ENCODE results near the gene EMP1.
A peak's percentile ranks its signal among the peaks of the same experiment; 100 is the strongest.

EMP1 gene

DNA sequence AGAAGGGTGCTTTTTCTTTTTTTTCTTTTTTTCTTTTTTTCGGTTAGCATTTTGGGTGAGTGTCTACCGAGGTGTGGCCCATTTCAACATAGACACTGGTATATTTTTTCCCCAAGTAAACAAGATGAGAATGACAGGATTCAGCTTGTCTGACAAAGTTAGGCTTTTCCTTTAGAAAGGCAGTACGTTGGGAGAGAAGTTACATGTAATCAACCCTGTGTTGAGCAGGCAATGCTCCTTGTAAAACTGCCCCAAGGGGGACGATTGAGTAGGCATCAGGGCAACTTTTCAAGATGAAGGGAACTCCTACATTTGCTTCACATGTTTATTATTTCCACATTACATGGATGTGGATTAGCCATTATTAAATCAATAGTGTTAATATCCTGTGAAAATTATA, 1.7 kb downstream of the EMP1 start:
- DNase-seq, result no peak

DNA sequence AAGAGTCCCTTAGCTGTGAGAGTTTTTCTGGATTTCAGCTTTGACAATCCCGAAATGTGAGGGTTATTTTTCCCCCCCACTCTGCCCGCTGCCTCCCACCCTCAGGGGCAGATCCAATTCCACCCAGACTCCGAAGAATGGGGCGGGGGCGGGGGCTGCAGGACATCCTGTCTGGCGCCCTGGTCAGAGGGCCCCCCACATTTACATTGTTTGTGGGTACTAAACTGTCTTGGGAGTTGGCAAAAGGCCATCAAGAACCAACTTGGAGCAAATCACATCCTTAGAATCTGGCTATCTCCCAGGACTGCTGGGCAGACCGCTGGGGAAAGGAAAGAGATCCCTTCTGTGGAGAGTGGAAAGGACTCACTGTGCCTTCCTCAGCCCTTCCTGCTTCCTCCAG, 2.4 kb downstream of the EMP1 start:
- DNase-seq, result no peak

DNA sequence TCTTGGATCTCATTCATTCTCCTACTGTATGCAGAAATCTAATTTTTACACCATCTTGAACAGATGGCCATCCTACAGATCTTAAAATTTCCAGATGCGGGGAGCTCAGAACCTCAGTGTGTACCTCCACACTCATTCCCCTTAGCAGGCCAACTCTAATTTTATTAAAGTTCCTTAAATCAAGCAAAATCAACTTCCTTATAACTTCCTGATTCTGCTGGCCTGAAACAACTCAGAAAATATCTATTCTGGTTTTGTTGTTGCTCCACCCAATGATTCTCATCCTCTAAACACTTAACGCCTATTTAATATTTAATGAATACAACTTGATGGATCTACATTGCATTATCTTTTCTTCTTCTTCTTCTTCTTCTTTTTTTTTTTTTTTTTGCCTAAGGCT, 3.1 kb downstream of the EMP1 start:
- DNase-seq, result no peak

DNA sequence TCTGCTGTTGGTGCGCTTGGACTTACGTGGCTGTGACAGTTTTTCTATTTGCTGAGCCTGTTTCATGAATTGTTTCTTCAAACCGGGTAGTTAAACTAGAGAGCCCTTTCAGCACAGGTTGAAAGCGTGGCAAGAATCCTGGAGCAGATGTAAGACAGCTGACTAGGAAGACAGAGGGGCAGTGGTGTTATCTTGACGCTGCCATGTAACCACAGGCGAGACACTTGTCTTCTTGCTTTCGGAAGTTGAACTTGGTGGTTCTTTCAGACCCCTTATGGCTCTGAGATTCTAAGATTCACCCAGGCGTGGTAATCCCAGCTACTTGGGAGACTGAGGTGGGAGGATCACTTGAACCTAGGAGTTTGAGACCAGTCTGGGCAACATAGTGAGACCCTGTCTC, 4.3 kb downstream of the EMP1 start:
- DNase-seq, result no peak

DNA sequence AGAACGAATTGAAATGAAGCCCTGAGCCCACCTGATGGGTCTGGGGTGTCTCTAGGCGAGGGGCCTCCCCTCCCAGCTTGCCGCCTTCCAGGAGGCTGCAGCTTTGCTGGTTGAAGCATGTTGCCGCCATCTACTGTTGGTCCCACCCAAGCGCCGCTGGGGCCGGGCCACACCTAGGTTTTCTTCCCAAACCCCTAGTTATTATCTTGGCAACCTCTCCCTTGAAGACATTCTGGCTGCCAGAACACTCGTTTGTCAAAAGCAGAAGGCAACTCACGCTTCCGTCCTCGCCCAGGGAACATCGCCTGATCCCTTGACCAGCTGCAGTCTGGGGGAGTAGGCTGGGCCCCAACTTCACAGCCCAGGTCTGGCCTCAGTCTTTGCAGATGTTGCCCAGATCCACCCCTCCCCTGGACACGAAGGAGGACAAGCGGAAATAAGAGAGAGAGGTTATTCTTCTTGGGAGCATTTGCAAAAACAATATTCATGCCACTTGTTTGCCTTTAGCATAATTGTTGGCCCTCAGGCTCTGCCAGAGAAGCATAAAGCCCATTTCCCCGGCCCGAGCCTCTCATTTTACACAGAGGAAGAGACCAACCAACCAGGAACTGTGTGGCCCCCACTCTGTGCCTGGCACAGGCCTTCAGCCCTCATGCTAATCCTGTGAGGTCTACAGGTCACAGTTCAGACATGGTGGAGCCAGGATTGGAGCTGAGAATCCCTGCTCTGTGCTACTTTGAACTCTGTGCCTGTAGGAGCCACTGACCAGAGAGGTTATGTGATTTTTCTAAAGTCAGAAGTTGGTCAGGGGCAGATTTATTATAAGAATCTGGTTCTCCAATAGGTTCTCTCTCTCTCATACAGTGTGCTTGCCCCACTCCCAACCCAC, 6.8 kb downstream of the EMP1 start:
- no peak for DNase-seq

DNA sequence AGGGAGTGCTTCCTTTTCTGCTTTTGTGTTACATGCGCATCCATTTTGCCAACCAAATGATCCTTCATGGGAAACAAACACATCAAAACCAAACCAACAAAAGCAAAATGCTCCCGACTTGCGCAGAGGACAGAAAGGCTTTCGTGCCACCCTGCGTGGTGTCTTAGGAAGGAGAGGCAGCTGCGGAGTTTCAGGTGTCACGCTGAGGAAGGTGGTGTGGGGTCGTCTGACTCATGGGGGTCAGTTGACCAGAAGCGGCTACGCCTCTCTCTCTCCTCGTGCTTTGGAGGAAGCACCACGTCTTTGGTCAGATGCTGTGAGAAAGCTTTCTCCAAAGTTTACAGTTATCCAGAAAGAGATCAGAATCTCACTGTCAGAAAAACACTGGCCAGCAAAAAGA, 7.9 kb downstream of the EMP1 start:
- DNase-seq, result no peak

DNA sequence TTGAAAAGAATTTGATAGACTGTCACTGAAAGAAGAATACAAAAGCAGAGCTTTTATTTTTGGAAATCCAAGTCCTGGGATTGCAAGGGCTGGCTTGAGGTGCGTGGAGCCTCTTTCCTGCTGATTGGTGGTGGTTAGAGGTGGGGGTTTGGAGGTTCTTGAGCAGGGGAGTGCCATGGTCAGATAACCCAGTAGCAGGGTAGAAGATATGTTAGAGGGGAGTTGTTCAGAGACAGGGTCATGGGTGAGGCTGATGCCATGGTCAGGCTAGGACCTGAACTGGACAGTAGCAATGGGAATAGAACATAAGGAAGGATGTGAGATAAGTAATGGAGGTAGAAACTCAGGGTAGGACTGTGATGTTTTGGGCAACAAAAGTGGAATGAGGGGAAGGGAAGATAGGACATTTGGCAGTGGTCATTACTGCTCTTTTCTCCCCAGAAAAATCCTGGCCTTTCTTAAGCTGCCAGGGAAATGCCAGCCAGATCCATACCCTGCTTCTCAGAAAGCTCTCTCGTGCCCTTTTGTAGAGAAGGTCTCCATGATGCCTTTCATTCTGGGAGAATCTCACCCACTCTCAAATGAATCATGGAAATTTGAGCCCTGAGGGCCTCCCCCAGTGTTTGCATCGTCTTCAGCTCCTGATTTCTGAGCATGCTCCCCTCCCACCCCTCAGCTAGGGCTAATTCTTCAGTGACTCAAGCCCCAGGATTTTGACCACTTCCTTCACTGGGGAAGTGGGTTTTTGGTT, 9.5 kb downstream of the EMP1 start:
- DNase-seq, result no peak

DNA sequence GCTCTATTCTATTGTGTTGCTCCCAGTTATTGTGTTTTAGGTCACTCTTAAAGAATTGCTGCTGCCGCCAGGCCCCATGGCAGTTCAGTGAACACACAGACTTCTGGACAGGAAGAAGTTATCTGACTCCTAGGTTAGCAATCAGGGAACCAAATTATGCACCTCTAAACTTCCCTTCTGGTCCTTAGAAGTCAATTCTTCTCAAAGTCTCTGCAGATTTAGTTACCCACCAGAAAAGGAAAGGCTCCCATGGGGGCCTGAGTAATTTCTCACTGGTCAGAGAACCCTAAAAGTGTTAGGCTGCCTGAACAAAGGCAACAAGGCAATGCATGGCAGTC, 10.0 kb downstream of the EMP1 start:
- DNase-seq, result no peak

DNA sequence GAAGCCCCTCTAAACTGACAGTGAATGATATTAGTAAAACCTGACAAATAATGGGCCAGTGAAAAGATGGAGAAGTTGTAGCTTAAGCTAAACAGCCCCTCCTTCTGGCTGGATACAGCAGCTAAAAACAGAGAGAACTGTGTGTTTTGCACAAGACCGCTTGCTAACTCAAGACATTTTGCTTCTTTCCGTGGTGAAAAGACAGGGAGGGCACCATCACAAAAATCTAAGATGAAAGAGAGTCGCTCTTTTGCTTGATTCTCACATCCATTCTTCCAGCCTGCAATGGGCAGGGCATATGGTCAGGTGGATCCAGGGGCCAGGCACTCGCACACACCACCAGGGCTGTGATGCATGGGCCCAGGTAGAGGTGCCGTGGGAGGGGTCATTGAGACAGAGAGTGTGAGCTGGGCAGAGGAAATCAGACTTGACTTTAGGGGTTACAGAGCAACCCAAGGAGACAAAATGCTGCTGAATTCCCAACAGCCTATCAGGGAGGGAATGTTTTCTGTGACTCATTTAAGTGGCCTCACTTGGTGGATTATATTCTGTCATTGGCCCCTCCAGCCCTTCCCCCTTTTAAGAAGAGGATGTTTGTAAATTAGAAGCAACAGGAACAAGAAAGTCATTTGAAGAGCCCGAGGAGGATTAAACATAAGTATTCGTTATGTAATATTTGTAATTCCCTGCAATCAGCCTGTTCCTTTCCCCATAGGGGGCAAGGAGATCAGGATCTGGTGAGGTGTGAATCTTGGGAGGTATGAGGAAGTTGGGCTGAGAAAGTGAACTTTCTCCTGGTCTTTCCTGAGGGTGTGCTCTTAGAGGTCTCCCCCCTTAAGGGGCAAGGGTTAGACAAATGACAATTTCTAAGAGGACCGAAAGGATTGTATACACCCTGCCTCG, 12.3 kb downstream of the EMP1 start:
- no peak for DNase-seq

DNA sequence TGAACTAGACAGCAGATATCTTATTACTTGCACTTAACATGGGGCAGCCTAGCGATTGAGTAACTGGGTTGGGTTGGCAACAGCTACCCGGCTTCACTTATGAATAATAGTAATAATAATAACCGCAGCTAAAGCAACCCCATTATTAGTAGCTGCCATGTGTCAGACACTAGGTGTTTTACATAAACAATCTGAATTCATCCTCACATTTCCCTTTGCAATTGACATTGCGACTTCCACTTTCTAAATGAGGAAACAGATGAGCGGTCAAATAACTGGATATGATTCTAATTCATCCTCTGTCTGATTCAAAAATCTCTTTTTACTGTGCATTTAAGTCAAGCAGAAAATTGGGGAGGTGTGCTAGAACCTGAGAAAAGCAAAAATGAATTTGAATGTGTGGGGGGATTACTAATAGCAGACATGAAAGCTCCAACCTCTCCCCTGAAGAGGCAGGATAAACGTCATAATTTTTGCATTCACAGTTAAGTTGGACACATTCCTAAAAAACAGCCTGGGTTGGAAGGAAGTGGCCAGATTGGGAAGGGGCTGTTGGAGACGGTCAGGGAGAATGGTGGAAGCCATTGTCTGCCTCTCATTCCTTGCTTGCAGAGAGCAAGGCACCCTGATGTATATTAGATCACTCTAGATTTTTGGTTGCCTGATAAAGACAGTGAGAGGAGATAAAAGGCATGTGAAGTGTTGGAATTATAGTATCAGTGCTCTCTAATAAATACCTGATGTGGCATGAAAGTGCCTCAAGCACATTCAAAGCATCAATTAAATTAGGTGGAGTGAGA, 13.1 kb downstream of the EMP1 start:
- no peak for DNase-seq

DNA sequence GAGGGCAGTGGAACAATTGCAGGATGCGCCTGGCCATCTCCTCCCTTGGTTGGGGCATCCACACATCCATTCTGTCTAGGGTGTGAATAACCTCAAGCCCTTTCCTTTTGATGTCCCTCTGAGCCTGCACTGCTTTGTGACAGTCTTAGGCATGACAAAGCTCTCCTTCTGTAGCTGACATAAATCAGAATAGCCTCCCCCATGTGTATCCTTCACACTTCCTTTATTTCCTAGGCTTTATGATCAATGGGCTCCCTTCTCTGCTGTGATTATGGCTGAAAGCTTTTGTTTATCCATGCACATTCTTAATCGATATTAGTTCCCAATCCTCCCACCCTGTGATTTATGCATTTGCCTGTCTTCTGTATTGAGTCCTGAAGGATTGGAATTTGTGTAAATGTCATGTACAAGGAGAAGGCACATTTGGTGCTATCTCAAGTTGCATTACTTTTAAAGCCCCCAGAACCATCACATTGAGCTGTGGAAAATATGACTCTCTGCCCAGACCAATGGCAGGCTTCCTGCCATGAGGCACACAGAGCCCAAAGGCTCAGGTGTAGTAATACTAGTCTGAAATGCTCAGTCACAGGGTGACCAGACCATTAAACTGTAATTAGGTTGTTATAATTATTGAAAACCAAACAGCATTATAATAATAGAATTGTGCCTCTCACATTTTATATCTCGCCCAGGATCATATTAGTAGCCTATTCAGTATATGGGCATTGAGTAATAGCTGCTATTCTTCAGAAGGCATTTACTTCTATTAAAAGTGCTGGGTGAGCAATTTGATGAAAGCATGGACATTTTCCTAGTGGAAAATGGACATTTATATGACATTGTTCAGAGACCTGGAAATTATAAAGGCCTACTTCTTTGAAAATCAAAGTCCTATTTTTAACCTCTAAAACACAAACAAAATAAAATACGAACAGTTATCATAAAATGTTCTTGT, 14.0 kb downstream of the EMP1 start:
- DNase-seq, result no peak

DNA sequence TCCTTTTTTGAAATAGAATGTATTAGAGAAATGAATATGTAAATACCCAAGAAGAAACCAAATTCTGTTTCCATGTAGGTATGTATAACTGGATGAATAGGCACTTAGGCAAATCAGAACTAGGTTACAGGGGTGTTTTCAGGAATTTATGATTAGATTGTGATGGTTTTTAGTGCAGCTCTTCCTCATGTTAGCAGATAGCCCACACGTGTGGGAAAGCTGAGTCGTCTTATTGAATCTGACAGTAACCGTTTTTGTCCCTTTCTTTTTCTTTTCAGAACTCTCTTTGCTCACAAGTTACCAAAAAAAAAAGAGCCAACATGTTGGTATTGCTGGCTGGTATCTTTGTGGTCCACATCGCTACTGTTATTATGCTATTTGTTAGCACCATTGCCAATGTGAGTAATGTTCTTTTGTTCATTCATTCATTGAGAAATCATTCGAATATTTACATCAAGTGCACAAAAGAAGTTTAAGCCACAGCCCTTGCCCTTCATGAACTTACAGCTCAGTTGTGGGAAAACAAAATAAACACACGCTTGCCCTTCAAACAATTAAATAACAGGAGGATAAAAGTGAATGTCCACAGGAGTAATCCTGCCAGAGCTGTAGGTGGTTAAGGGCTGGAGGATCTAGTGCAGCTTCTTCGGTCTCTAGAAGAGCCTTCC, 14.8 kb downstream of the EMP1 start:
- DNase-seq, result no peak

DNA sequence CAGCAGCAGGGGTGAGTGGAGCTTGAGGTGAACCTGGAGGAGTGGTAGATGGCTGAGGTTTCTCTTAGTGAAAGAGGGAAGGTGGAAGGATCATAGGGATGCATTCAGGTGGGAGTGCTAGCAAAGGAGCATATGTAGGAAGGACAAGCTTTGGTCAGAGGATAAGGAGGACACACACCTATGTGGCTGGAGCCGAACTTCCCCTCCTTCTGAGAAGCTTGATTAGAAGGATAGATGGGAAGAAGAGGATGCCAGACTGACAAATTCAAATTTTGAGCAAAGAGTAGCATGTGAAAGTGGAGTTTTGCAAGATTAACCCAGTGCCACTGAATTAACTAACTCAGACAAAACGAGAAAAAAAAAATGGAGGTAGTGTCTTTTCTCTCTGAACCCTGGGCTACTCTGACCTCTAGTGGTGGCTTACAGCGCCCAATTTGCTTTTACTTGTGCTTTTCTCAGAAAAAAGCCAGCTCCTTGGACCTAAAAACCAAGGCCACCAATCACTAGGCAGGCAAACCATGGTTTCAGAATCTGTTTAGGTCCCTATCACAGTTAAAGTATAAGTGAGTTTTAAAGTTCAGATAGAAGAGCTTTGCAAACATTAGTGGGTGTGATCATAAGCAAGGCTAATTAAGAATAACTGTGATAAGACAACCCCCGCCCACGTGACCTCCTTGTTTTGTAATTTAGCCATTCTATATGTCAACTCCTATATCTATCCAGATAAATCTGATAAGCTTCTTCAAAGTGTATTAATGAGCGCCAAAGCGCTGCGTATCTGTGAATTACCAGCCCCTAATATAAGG, 15.5 kb downstream of the EMP1 start:
- peak; percentile 51 for DNase-seq

DNA sequence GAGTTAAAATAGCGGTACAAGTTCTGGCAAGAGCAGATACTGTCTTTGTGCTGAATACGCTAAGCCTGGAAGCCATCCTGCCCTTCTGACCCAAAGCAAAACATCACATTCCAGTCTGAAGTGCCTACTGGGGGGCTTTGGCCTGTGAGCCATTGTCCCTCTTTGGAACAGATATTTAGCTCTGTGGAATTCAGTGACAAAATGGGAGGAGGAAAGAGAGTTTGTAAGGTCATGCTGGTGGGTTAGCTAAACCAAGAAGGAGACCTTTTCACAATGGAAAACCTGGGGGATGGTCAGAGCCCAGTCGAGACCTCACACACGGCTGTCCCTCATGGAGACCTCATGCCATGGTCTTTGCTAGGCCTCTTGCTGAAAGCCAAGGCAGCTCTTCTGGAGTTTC, 18.5 kb downstream of the EMP1 start:
- no peak for DNase-seq

DNA sequence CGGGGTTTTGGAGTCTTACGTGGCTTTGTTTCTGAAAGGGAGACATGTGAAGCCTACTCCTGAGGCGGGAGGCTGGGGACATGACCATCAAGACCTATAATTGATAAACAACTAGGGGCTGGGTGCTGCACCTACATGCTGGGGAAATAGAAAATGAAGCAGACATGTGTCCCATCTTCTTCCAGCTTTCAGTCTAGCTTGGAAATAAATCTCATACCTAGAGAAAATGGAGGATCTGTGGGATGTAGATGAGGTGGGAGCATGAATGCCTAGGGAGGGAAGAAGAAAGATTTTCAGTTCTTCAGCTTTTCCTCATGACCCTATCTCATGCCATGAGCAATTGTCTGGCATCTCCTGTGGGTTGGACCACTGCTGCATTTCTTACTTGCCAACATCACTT, 22.1 kb downstream of the EMP1 start:
- no peak for DNase-seq

DNA sequence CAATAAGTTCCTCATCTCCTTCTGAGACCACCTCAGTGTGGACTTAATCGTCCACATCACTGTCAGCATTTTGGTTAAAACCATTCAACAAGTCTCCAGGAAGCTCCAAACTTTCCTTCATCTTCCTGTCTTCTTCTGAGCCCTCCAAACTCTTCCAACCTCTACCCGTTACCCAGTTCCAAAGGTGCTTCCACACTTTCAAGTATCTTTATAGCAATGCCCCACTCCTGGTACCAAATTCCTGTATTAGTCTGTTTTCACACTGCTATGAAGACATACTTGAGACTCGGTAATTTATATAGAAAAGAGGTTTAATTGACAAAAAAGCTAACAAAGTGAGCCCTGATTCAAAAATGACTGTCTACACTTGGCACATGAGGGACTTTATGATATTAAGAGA, 22.8 kb downstream of the EMP1 start:
- no peak for DNase-seq

DNA sequence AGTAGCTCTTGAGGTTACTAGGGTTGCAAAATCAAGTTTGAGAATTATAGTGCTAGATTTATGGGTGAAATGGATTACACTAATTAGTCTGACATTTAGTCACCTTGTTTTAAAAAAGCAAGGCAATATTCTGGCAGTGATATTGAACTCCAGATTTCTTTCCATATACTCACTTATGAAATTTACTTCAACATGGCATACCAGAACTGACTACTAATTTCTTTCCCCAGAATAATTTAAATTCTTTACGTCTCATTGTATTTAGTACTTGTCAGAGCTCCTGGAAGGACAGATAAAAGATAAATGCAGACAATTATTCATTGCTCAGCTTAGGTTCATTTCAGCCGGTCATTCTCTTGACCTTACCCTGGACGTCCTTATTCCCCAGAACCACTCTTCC, 24.3 kb downstream of the EMP1 start:
- no peak for DNase-seq

DNA sequence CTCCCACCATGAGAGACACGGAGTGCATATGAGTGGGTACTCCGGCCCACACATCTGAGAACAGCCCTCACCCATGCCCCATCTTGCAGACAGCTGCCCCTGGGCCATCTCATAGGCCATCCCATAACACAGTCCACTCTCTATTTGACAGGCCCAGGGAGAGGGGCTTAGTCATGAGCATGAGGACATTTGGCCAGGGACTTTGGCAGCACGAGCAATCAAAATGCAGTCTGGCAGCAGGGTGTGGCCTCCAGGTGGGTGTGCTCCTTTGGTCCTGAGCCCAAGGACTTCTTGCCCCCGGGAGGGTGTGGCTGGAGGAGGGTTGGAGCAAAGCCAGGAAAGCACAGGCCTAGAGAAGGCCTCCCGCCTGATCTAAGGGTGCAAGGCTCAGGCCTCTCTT, 25.6 kb downstream of the EMP1 start:
- DNase-seq, result no peak

DNA sequence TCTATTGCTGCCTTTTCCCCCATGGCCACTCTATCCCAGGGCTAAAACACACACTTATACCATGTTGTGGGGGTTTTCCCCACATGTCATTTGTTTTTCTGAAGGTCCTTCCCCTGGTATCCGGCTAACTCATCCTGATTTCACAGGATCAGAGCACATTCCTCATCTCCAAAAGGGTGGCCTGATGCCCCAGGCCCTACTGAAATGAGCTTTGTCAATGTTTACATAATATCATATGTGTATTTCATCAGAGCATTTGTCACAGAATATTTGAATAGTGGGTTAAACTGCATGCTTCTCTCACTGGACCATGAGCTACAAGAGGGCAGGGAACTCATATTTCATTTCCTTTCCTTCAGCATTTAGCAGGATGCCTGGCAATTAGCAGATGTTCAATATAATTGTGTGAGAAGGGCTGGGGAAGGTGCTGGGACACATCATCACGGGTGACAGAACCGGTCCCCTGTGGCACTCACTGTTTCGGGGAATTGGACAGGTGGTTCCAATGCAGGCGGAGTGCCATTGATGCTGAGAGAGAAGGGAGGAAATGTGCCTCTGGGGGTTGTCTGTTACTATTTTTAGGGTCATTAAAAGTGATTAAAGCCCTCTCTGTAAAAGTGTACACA, 26.8 kb downstream of the EMP1 start:
- no peak for DNase-seq

DNA sequence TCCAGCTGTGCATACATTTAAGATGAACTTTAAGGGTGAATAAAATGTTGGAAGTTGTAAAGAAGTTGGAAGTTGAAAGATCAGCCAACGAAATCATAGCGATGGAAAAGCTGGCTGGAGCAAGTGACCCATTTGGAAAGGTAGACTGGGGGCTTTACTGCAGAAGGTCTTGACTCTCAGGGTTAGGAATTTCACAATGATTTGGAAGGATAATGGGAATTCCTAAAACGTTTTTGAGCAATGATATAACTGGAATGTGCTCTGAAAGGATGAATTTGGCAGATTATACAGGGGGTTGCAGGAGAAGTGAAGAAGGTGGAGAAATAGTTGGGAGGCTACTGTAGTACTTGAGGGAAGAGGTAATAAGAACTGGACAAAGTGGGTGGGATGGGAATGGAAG, 27.4 kb downstream of the EMP1 start:
- DNase-seq, result no peak

Measured in NCI-H446 treated with DMSO at 0.1 percent for 48 hours (cell line).